KBM-7 (cell line): Measurements from ENCODE around the gene MAP4K2.

Source experiments
- DNase-seq: peaks from one replicate; pipeline ENCODE4 v3.0.0-alpha.2; 2015
- in situ Hi-C: fragments of 300-500 bp; cut with MboI; formaldehyde crosslinking; loops from 2 replicates; pipeline ENCODE4 v1.14.3; 2020; ENCODE audit warnings: low sequenced_read_pairs, low pct_unique_long_range_greater_than_20kb, mixed read lengths

Gene MAP4K2

GRCh38 chr11:64839887-64840782 is 37.1 kb upstream of the MAP4K2 start:
- in situ Hi-C loops = no loop called here
- no peak for DNase-seq

DNA sequence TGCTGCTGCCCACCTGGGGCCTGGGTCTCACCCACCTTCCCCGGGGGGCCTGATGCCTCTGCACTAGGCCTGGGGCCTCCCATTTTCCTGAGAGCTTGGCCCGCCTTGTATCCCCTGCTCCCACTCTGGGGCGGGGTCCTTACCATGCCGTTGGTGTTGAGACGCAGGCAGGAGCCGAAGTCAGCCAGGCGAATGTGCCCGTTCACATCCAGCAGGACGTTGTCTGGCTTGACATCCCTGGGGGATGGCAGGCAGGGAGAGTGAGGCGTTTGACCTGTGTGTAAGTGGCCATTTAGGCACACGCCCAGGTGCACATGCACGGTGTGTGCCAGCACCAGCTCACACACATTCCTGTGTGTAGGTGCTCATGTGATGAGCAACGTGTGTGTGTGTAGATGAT is 36.3 kb upstream of the MAP4K2 start:
- no peak for DNase-seq
- in situ Hi-C loops = no loop called here

GRCh38 chr11:64838600-64839334 is 35.8 kb upstream of the MAP4K2 start:
- DNase-seq = no peak
- in situ Hi-C loops = no loop called here

- no peak for DNase-seq
Measured at GRCh38 chr11:64837887-64838351, 34.9 kb upstream of the MAP4K2 start.

GRCh38 chr11:64836448-64837072 is 33.5 kb upstream of the MAP4K2 start:
- in situ Hi-C loops = no loop called here
- DNase-seq = no peak

More at GRCh38 chr11:64837887-64838351, 34.9 kb upstream of the MAP4K2 start:
- in situ Hi-C loops = no loop called here

- in situ Hi-C loops = no loop called here
- DNase-seq = no peak
Measured at GRCh38 chr11:64835616-64836447, 32.8 kb upstream of the MAP4K2 start.

DNA sequence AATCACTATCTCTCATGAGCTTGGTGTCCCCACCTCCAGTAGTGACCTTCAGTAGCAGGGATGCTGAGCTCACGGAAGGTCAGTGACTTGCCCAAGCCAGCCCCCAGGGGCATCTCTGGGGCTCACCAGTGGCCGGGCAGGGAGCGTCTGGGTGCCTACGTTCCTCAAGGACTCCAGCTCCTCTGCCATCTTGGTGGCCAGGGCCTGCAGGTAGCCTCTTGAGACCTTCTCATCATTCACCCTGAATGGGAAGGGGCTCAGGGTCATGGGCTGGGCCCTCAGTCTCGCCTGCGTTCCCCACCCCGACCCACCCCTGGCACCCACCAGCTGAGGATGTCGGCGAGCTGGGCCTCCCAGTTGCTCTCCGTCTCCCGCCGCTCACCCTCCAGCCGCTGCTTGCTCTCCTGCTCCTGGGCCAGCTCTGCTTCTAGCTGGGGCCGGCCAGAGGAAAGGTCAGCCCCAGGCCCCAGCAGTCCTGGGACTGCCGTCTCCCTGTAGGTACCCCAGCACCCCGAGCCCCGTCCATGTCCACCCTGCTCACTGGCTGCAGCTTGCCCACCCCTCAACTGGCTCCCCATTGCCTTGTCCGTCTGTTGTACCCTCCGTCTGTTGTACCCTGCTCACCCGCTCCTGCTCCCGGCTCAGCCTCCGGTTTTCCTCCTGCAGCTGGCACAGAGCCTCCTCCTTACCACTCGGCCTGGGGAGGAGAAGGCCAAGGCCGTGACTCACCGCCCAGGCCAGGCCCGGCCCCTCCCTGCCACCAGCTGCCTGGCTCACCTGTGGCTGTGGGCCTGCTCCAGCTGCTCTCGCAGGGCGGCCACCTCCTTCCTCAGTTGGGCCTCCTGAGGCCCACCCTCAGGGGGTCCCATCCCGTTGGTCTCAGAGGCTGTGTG is 32.0 kb upstream of the MAP4K2 start:
- DNase-seq = no peak
- in situ Hi-C loops = no loop called here

- DNase-seq = no peak
- in situ Hi-C loops = no loop called here
Measured at GRCh38 chr11:64834031-64834722, 31.2 kb upstream of the MAP4K2 start.

- in situ Hi-C loops = no loop called here
Measured at GRCh38 chr11:64833509-64833908, 30.5 kb upstream of the MAP4K2 start.

GRCh38 chr11:64833198-64833502 is 30.1 kb upstream of the MAP4K2 start:
- DNase-seq = no peak
- in situ Hi-C loops = no loop called here

More at GRCh38 chr11:64833509-64833908, 30.5 kb upstream of the MAP4K2 start:
- DNase-seq = no peak

DNA sequence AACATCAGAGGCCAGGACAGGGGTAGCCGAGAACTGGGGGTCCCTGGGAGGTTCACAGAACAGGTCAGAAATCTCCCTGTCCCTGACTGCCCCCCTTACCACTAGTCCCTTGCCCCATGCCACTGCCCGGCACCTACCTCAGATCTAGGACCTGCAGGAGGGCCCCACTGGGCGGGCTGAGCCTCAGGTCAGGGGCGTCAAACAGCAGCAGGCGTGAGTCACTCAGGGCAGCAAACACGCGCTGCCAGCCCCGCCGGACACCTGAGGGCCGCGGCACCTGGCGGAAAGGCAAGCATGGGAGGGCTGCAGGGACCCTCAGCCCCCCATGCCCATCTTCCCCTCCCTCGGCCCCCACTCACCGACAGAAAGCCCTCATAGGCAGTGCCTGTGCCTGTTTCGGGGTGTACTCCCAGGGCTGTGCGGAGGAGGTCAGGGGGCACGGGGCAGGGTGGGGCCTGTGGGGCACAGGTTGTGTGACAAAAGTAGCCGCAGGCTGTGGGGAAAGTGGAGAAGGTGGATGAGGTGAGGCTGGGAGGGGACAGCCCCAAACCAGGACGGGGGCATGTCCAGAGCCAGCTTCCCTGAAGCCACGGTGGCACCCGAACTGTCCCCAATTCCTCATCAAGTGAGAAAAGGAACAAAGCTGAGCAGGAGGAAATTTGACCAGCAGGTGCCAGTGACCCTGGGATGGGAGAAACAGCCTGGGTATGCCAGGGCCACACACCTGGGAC is 29.6 kb upstream of the MAP4K2 start:
- in situ Hi-C loops = no loop called here
- DNase-seq = no peak

GRCh38 chr11:64831411-64831891 is 28.4 kb upstream of the MAP4K2 start:
- no peak for DNase-seq
- in situ Hi-C loops = no loop called here

- no peak for DNase-seq
- in situ Hi-C loops = no loop called here
Measured at GRCh38 chr11:64829536-64830251, 26.7 kb upstream of the MAP4K2 start.

GRCh38 chr11:64827451-64827839 is 24.4 kb upstream of the MAP4K2 start:
- in situ Hi-C loops = no loop called here
- no peak for DNase-seq

- in situ Hi-C loops = no loop called here
- DNase-seq = no peak
Measured at GRCh38 chr11:64826578-64827450, 23.8 kb upstream of the MAP4K2 start.
